ENCODE results near the gene CLDN19. TPM values are rescaled to one million over a fixed set of nuclear protein-coding genes. Genes with fewer than 3 reads are reported as not detected.
"Not testable (repeated sequence)": the region's sequence is repeated elsewhere in the genome, so short reads cannot be mapped to it uniquely, and the experiment has no call there.

The CLDN19 gene
- total and polyA plus RNA-seq, 10 donors, result 0.26 to 0.28 TPM; not detected in 8

- H3K27me3 ChIP-seq (replicated peaks in 1 of 7), result no peaks in the 10 kb centered on the region
- H3K27ac ChIP-seq, result no peak overlapping the region
- no peaks in the 10 kb centered on the region for H3K4me1 ChIP-seq
- peaks cover 0 to 7% (median 0%) of the 10 kb centered on the region in 6 donors for H3K36me3 ChIP-seq
- no peak overlapping the region for H3K4me3 ChIP-seq
- H3K9me3 ChIP-seq, result no peaks in the 10 kb centered on the region
- WGBS, 5 donors, result 76 to 87% (median 83%) methylated on average over 6 of the region's 6 CpGs
- no peak for TF ChIP-seq CTCF (IDR thresholded peaks at IDR 0.05 in 8 of 11, conservative IDR thresholded peaks at IDR 0.05 in 3 of 11)
- no peak for TF ChIP-seq POLR2AphosphoS5 (IDR thresholded peaks at IDR 0.05)
- TF ChIP-seq POLR2A (IDR thresholded peaks at IDR 0.05), result no peak
- intact Hi-C loops (cut with DNase I; ENCODE audit: low total_unique reads), result no loop called here
- no peak for DNase-seq
These were observed 16.5 kb downstream of the CLDN19 start for GRCh38 chr1:42723511-42723910.

- H3K27me3 ChIP-seq (replicated peaks in 1 of 7); H3K4me3 ChIP-seq; H3K4me1 ChIP-seq; DNase-seq; H3K9me3 ChIP-seq; H3K27ac ChIP-seq; intact Hi-C loops (cut with DNase I; ENCODE audit: low total_unique reads): not testable (repeated sequence)
- WGBS, 5 donors, result 89 to 100% (median 94%) methylated on average over 2 of the region's 2 CpGs
- peaks cover 0 to 15% (median 0%) of the 10 kb centered on the region in 6 donors for H3K36me3 ChIP-seq
These were observed 17.6 kb downstream of the CLDN19 start for GRCh38 chr1:42722403-42722802.

GRCh38 chr1:42721926-42722325 is 18.1 kb downstream of the CLDN19 start:
- TF ChIP-seq POLR2AphosphoS5 (IDR thresholded peaks at IDR 0.05) (no peak), POLR2A (IDR thresholded peaks at IDR 0.05) (no peak), CTCF (IDR thresholded peaks at IDR 0.05 in 8 of 11, conservative IDR thresholded peaks at IDR 0.05 in 3 of 11) (no peak)
- Histone ChIP-seq H3K4me1 (no peaks in the 10 kb centered on the region), H3K4me3 (no peak overlapping the region), H3K27me3 (replicated peaks in 1 of 7) (no peaks in the 10 kb centered on the region), H3K27ac (no peak overlapping the region), H3K9me3 (no peaks in the 10 kb centered on the region), H3K36me3 (peaks cover 0 to 15% (median 0%) of the 10 kb centered on the region in 6 donors)
- intact Hi-C loops (cut with DNase I; ENCODE audit: low total_unique reads), result no loop called here
- 79 to 97% (median 95%) methylated on average over 3 of the region's 3 CpGs for WGBS, 5 donors
- no peak for DNase-seq

GRCh38 chr1:42720868-42721267 is 19.2 kb downstream of the CLDN19 start:
- no peaks in the 10 kb centered on the region for H3K9me3 ChIP-seq
- H3K27me3 ChIP-seq (replicated peaks in 1 of 7), result no peaks in the 10 kb centered on the region
- DNase-seq, result no peak
- intact Hi-C loops (cut with DNase I; ENCODE audit: low total_unique reads), result no loop called here
- no peak for TF ChIP-seq CTCF (IDR thresholded peaks at IDR 0.05 in 8 of 11, conservative IDR thresholded peaks at IDR 0.05 in 3 of 11)
- TF ChIP-seq POLR2AphosphoS5 (IDR thresholded peaks at IDR 0.05), result no peak
- TF ChIP-seq POLR2A (IDR thresholded peaks at IDR 0.05), result no peak
- H3K36me3 ChIP-seq, result peaks cover 0 to 26% (median 2%) of the 10 kb centered on the region in 6 donors
- H3K4me1 ChIP-seq, result no peaks in the 10 kb centered on the region
- no peak overlapping the region for H3K4me3 ChIP-seq
- no peak overlapping the region for H3K27ac ChIP-seq
- 95 to 97% (median 97%) methylated on average over 1 of the region's 1 CpG for WGBS, 5 donors

- Histone ChIP-seq H3K36me3 (peaks cover 0 to 85% (median 22%) of the 10 kb centered on the region in 6 donors), H3K9me3 (peaks cover 7 to 41% (median 29%) of the 10 kb centered on the region in 8 donors)
- H3K27me3 ChIP-seq (replicated peaks in 1 of 7); H3K4me3 ChIP-seq; H3K4me1 ChIP-seq; H3K27ac ChIP-seq; intact Hi-C loops (cut with DNase I; ENCODE audit: low total_unique reads); DNase-seq: not testable (repeated sequence)
These were observed 25.6 kb downstream of the CLDN19 start for GRCh38 chr1:42714441-42714840.
